Activated naive CD8-positive, alpha-beta T cell treated with anti-CD3 and anti-CD28 coated beads, Interleukin-2, amount 50 U/mL, for 24 hours (primary cell): ENCODE measurements around the gene BMPR1B.
"Not testable (repeated sequence)": the region's sequence is repeated elsewhere in the genome, so short reads cannot be mapped to it uniquely, and the experiment has no call there.

Experiments used
- ATAC-seq: fragments of 150-1000 bp; cut with Tn5 transposase; one replicate; pipeline ENCODE4 v1.10.0; 2021
- DNase-seq: peaks from one replicate; pipeline ENCODE4 v3.0.0; 2021
- H3K27ac Mint-ChIP-seq: one replicate; pipeline ENCODE4 v1.8.0; 2021; ENCODE audit warnings: mild to moderate bottlenecking, mixed read lengths
- H3K27me3 Mint-ChIP-seq: one replicate; pipeline ENCODE4 v1.8.0; 2021; ENCODE audit warnings: mixed read lengths
- H3K36me3 Mint-ChIP-seq: one replicate; pipeline ENCODE4 v1.8.0; 2021; ENCODE audit warnings: low read depth, mixed read lengths
- H3K4me1 Mint-ChIP-seq: one replicate; pipeline ENCODE4 v1.8.0; 2021; ENCODE audit warnings: mixed read lengths
- H3K4me3 Mint-ChIP-seq: one replicate; pipeline ENCODE4 v1.8.0; 2021; ENCODE audit warnings: mild to moderate bottlenecking, moderate library complexity, mixed read lengths
- H3K9me3 Mint-ChIP-seq: one replicate; pipeline ENCODE4 v1.8.0; 2021; ENCODE audit warnings: mixed read lengths

Gene BMPR1B

DNA sequence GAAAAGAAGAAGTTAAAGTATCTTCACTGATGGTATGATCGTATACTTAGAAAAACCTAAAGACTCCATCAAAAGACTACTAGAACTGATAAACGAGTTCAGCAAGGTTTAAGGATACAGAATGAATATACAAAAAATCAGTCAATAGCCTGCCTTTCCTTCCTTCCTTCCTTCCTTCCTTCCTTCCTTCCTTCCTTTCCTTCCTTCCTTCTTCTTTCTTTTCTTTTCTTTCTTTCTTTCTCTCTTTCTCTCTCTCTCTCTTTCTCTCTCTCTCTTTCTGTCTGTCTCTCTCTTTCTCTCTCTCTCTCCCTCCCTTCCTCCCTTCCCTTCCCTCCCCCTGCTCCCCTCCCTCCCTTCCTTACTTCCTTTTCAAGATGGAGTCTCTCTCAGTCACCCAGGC is 362.7 kb downstream of the BMPR1B start:
- Mint-ChIP-seq H3K4me1 (no peaks in the 10 kb centered on the region), H3K36me3 (no peaks in the 10 kb centered on the region), H3K27me3 (no peaks in the 10 kb centered on the region), H3K4me3 (no peak overlapping the region), H3K9me3 (no peaks in the 10 kb centered on the region), H3K27ac (no peak overlapping the region)
- DNase-seq (no peak), ATAC-seq (no peak)

DNA sequence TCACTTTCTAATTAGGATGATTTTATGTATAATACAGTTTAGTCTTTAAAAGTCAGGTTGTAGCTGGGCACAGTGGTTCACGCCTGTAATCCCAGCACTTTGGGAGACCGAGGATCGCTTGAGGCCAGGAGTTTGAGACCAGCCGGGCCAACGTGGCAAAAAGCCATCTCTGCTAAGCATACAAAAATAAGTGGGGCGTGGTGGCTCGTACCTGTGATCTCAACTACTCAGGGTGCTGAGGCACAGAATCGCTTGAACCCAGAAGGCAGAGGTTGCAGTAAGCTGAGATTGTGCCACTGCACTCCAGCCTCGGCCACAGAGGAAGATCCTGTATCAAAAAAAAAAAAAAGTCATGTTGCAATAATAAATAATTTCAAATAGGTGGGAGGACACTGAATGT is 364.2 kb downstream of the BMPR1B start:
- no peak overlapping the region for H3K4me3 Mint-ChIP-seq
- H3K36me3 Mint-ChIP-seq: no peaks in the 10 kb centered on the region
- H3K27ac Mint-ChIP-seq: no peak overlapping the region
- H3K9me3 Mint-ChIP-seq: no peaks in the 10 kb centered on the region
- no peaks in the 10 kb centered on the region for H3K27me3 Mint-ChIP-seq
- no peak for ATAC-seq
- no peaks in the 10 kb centered on the region for H3K4me1 Mint-ChIP-seq
- DNase-seq: no peak

DNA sequence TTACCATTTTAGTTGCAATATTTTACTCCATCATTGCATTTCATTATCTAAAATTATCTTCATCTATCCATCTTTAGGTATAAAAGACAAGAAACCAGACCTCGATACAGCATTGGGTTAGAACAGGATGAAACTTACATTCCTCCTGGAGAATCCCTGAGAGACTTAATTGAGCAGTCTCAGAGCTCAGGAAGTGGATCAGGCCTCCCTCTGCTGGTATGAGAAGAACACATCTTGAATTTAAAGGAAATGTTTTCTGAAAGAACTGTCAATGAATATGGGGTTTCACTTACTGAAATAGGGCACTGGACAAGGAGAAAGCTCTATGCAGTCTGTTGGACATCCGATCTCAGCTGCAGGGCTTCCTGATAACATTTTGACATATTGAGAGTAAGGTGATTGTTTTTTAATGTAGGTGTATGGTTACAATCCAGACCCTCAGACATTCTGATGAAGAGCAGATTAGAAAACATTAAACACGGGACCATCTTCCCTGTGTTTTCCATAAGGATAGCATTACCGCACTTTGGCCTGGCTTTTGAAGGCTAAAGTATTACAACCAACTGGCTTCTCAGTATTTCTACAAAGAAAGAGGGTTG is 367.2 kb downstream of the BMPR1B start:
- no peak for DNase-seq

DNA sequence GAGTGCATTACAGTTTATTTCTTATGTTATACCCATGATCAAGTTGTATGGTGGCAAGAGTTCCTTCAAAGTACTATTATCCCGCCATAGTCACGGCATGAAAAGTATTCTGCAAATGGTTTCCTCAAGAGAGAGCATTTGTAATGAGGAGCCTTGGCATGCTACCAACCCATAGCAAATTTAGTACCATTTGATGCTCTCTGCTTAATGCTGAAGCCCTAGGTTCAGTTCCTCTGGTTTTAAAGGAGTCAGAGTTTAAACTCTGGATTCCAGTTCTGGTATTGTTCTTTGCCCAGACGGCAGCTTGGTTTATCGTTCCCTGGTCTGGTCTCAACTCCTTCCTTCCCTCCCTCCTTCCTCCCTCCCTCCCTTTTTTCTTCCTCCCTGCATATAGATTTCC is 371.3 kb downstream of the BMPR1B start:
- H3K4me3 Mint-ChIP-seq: no peak overlapping the region
- DNase-seq (no peak), ATAC-seq (no peak)
- H3K36me3 Mint-ChIP-seq: no peaks in the 10 kb centered on the region
- H3K9me3 Mint-ChIP-seq: no peaks in the 10 kb centered on the region
- peaks cover 2% of the 10 kb centered on the region for H3K27me3 Mint-ChIP-seq
- peaks cover 8% of the 10 kb centered on the region for H3K4me1 Mint-ChIP-seq
- H3K27ac Mint-ChIP-seq: no peak overlapping the region

More for the DNA sequence above, 367.2 kb downstream of the BMPR1B start:
- Mint-ChIP-seq H3K4me1 (peaks cover 4% of the 10 kb centered on the region), H3K27me3 (peaks cover 2% of the 10 kb centered on the region), H3K9me3 (no peaks in the 10 kb centered on the region), H3K4me3 (no peak overlapping the region), H3K27ac (no peak overlapping the region), H3K36me3 (no peaks in the 10 kb centered on the region)
- no peak for ATAC-seq

- H3K27ac Mint-ChIP-seq: no peak overlapping the region
- DNase-seq (no peak), ATAC-seq (no peak)
- no peak overlapping the region for H3K4me3 Mint-ChIP-seq
- no peaks in the 10 kb centered on the region for H3K9me3 Mint-ChIP-seq
- peaks cover 8% of the 10 kb centered on the region for H3K4me1 Mint-ChIP-seq
- no peaks in the 10 kb centered on the region for H3K36me3 Mint-ChIP-seq
- peaks cover 2% of the 10 kb centered on the region for H3K27me3 Mint-ChIP-seq
These were observed 372.1 kb downstream of the BMPR1B start for GRCh38 chr4:95129821-95130311.

DNA sequence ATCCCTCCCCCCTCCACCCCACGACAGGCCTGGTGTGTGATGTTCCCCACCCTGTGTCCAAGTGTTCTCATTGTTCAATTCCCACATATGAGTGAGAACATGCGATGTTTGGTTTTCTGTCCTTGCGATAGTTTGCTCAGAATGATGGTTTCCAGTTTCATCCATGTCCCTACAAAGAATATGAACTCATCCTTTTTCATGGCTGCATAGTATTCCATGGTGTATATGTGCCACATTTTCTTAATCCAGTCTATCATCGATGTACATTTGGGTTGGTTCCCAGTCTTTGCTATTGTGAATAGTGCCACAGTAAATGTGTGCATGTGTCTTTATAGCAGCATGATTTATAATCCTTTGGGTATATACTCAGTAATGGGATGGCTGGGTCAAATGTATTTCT is 376.3 kb downstream of the BMPR1B start:
- ATAC-seq, H3K36me3 Mint-ChIP-seq, DNase-seq, H3K27ac Mint-ChIP-seq, H3K4me1 Mint-ChIP-seq, H3K9me3 Mint-ChIP-seq, H3K27me3 Mint-ChIP-seq, H3K4me3 Mint-ChIP-seq: not testable (repeated sequence)

DNA sequence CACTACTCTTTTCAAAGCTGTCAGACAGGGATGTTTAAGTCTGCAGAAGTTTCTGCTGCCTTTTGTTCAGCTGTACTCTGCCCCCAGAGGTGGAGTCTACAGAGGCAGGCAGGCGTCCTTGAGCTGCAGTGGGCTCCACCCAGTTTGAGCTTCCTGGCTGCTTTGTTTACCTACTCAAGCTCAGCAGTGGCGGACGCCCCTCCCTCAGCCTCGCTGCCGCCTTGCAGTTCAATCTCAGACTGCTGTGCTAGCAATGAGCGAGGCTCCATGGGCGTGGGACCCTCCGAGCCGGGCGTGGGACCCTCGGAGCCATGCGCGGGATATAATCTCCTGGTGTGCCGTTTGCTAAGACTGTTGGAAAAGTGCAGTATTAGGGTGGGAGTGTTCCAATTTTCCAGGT is 381.7 kb downstream of the BMPR1B start:
- not testable (repeated sequence) for H3K9me3 Mint-ChIP-seq, H3K27ac Mint-ChIP-seq, H3K36me3 Mint-ChIP-seq, H3K27me3 Mint-ChIP-seq, ATAC-seq, H3K4me1 Mint-ChIP-seq, DNase-seq, H3K4me3 Mint-ChIP-seq

DNA sequence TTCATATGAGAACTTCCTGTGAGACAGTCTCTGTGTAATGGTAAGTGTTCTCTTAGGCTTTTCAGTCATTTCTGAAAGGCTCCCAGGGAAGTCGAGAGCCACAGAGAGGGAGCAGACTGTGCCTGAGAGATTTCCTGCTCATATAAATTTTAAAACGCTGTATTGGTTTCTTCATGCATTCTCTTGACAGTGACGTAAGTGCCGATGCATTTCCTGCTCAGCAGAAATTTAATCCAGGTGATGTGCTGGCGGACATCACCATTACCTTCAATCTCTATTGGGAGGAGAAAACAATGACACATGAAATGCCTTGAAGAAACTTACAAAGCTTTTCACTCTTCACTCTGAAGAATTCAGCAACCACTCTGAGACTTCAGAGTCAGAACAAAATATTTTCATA is 383.6 kb downstream of the BMPR1B start:
- H3K27me3 Mint-ChIP-seq: peaks cover 2% of the 10 kb centered on the region
- H3K4me3 Mint-ChIP-seq: no peak overlapping the region
- no peaks in the 10 kb centered on the region for H3K36me3 Mint-ChIP-seq
- no peak for DNase-seq
- no peak overlapping the region for H3K27ac Mint-ChIP-seq
- no peaks in the 10 kb centered on the region for H3K9me3 Mint-ChIP-seq
- ATAC-seq: no peak
- no peaks in the 10 kb centered on the region for H3K4me1 Mint-ChIP-seq

GRCh38 chr4:95142932-95143331 is 385.2 kb downstream of the BMPR1B start:
- ATAC-seq: no peak

GRCh38 chr4:95151255-95151654 is 393.5 kb downstream of the BMPR1B start:
- ATAC-seq: no peak

More at GRCh38 chr4:95142932-95143331, 385.2 kb downstream of the BMPR1B start:
- no peak overlapping the region for H3K27ac Mint-ChIP-seq
- H3K4me3 Mint-ChIP-seq: no peak overlapping the region
- H3K27me3 Mint-ChIP-seq: peaks cover 2% of the 10 kb centered on the region
- no peaks in the 10 kb centered on the region for H3K9me3 Mint-ChIP-seq
- no peaks in the 10 kb centered on the region for H3K36me3 Mint-ChIP-seq
- no peak for DNase-seq
- H3K4me1 Mint-ChIP-seq: no peaks in the 10 kb centered on the region

GRCh38 chr4:95153182-95153581 is 395.4 kb downstream of the BMPR1B start:
- Mint-ChIP-seq H3K9me3 (no peaks in the 10 kb centered on the region), H3K4me1 (peaks cover 9% of the 10 kb centered on the region), H3K27me3 (no peaks in the 10 kb centered on the region), H3K27ac (no peak overlapping the region), H3K4me3 (no peak overlapping the region), H3K36me3 (no peaks in the 10 kb centered on the region)
- DNase-seq: no peak
- no peak for ATAC-seq

More at GRCh38 chr4:95151255-95151654, 393.5 kb downstream of the BMPR1B start:
- H3K9me3 Mint-ChIP-seq: no peaks in the 10 kb centered on the region
- no peak overlapping the region for H3K4me3 Mint-ChIP-seq
- no peak overlapping the region for H3K27ac Mint-ChIP-seq
- H3K36me3 Mint-ChIP-seq: no peaks in the 10 kb centered on the region
- no peaks in the 10 kb centered on the region for H3K27me3 Mint-ChIP-seq
- no peak for DNase-seq
- H3K4me1 Mint-ChIP-seq: peaks cover 8% of the 10 kb centered on the region

DNA sequence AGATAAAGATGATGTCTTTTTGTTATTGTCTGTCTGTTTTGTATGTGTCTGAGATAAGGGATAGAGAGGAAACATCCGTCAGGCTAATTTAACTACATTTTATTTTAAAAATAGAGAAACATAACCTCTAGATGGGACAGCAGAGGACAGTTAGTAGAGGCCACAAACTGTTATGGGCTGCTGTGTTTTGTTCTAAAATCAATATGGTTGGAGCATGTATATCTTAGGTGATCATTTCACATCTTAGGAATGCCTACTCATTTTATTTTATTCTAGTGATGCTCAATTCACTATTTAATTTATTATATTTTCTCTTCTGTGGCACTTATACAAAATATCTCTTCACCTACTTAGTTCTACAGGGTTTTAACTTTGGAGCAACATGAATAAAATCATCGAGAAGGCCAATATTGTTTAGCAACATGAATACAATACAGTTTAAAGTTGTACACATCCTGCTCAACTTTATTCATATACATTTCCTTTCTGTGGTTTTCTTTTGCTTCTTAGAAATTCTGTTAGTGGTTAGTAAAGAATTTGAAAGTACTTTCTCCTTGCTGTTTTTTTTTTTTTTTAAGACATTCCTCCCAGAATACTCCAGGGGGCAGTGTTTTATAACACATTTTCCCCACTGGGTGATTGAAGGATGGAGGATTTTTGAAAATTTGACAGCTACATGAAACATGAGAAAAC is 398.1 kb downstream of the BMPR1B start:
- DNase-seq: no peak
- Mint-ChIP-seq H3K27ac (no peak overlapping the region), H3K36me3 (no peaks in the 10 kb centered on the region), H3K9me3 (no peaks in the 10 kb centered on the region), H3K4me3 (no peak overlapping the region), H3K4me1 (peaks cover 9% of the 10 kb centered on the region), H3K27me3 (no peaks in the 10 kb centered on the region)
- no peak for ATAC-seq

- H3K36me3 Mint-ChIP-seq: no peaks in the 10 kb centered on the region
- H3K4me3 Mint-ChIP-seq: no peak overlapping the region
- H3K9me3 Mint-ChIP-seq: no peaks in the 10 kb centered on the region
- H3K27me3 Mint-ChIP-seq: no peaks in the 10 kb centered on the region
- no peak for DNase-seq
- no peak for ATAC-seq
- H3K4me1 Mint-ChIP-seq: peaks cover 9% of the 10 kb centered on the region
- H3K27ac Mint-ChIP-seq: no peak overlapping the region
These were observed 398.7 kb downstream of the BMPR1B start for GRCh38 chr4:95156452-95156765.

- no peak overlapping the region for H3K4me3 Mint-ChIP-seq
- no peaks in the 10 kb centered on the region for H3K36me3 Mint-ChIP-seq
- no peaks in the 10 kb centered on the region for H3K27me3 Mint-ChIP-seq
- DNase-seq (no peak), ATAC-seq (no peak)
- peaks cover 9% of the 10 kb centered on the region for H3K4me1 Mint-ChIP-seq
- H3K9me3 Mint-ChIP-seq: no peaks in the 10 kb centered on the region
- no peak overlapping the region for H3K27ac Mint-ChIP-seq
These were observed 399.8 kb downstream of the BMPR1B start for GRCh38 chr4:95157596-95157995.

GRCh38 chr4:95158045-95158444 is 400.3 kb downstream of the BMPR1B start:
- no peaks in the 10 kb centered on the region for H3K36me3 Mint-ChIP-seq
- DNase-seq: no peak
- H3K4me1 Mint-ChIP-seq: peaks cover 9% of the 10 kb centered on the region
- H3K27me3 Mint-ChIP-seq: no peaks in the 10 kb centered on the region
- no peaks in the 10 kb centered on the region for H3K9me3 Mint-ChIP-seq
- ATAC-seq: no peak
- no peak overlapping the region for H3K27ac Mint-ChIP-seq
- H3K4me3 Mint-ChIP-seq: no peak overlapping the region
